Endodermal cell (in vitro differentiated cells): ENCODE measurements around the gene TPSB2. TPM values are rescaled to one million over a fixed set of nuclear protein-coding genes. Genes with fewer than 3 reads are reported as not detected.

ENCODE experiments used
- DNase-seq: peaks from one replicate; pipeline ENCODE4 v3.0.0-alpha.2; 2017
- H3K27ac ChIP-seq: 2 replicates; pipeline ENCODE4 v1.5.1; 2013; ENCODE audit warnings: mild to moderate bottlenecking, low read depth, low read length, moderate library complexity
- H3K27me3 ChIP-seq: 2 replicates; pipeline ENCODE4 v1.6.1; 2013; ENCODE audit warnings: mild to moderate bottlenecking, low read length, moderate library complexity; ENCODE audit not compliant: insufficient read depth, control insufficient read depth, poor library complexity, severe bottlenecking
- H3K36me3 ChIP-seq: 2 replicates; pipeline ENCODE4 v1.7.0; 2013; ENCODE audit warnings: mild to moderate bottlenecking, low read length, moderate library complexity; ENCODE audit not compliant: control insufficient read depth, insufficient read depth
- H3K4me1 ChIP-seq: one replicate; pipeline ENCODE4 v1.7.0; 2013; ENCODE audit warnings: low read length; ENCODE audit not compliant: control insufficient read depth, insufficient read depth
- H3K4me3 ChIP-seq: 2 replicates; pipeline ENCODE4 v1.5.1; 2013; ENCODE audit warnings: mild to moderate bottlenecking, low read length, moderate library complexity
- H3K9ac ChIP-seq: 2 replicates; pipeline ENCODE4 v1.6.1; 2013; ENCODE audit warnings: mild to moderate bottlenecking, low read length, moderate library complexity; ENCODE audit not compliant: poor library complexity, severe bottlenecking; ENCODE audit errors: extremely low read depth
- H3K9me3 ChIP-seq: 2 replicates; pipeline ENCODE4 v1.6.1; 2013; ENCODE audit warnings: mild to moderate bottlenecking, low read length, moderate library complexity; ENCODE audit not compliant: control insufficient read depth
- H3K27ac Mint-ChIP-seq: 2 replicates; pipeline ENCODE4 v1.8.0; 2020; ENCODE audit warnings: mixed read lengths
- H3K27me3 Mint-ChIP-seq: 2 replicates; pipeline ENCODE4 v1.8.0; 2021; ENCODE audit warnings: mild to moderate bottlenecking, mixed read lengths; ENCODE audit not compliant: insufficient read depth
- H3K36me3 Mint-ChIP-seq: 2 replicates; pipeline ENCODE4 v1.8.0; 2020; ENCODE audit warnings: low read depth, mixed read lengths
- H3K4me1 Mint-ChIP-seq: 2 replicates; pipeline ENCODE4 v1.8.0; 2020; ENCODE audit warnings: mixed read lengths
- H3K4me3 Mint-ChIP-seq: 2 replicates; pipeline ENCODE4 v1.8.0; 2020; ENCODE audit warnings: mild to moderate bottlenecking, moderate library complexity, mixed read lengths
- H3K9me3 Mint-ChIP-seq: 2 replicates; pipeline ENCODE4 v1.8.0; 2020; ENCODE audit warnings: mild to moderate bottlenecking, mixed read lengths
- WGBS, 2 experiments: methylation state at CpG; one replicate each; pipeline versions ENCODE4 v1.1.5 to v1.1.7; 2013; ENCODE audit warnings: missing lambda C conversion rate in 2 of 2, mixed read lengths in 1 of 2; ENCODE audit not compliant: insufficient coverage in 1 of 2, insufficient read length in 1 of 2; 5-methylcytosine and 5-hydroxymethylcytosine counted together
- total RNA-seq, 2 donors: library from RNA; stranded (reverse); fragmentation: NEBNext Ultra II Directional in 1 of 2; extraction: Animal tissue kit (Norgen Biotek cat#: 25700) in 1 of 2; gene quantifications; 2 replicates in 1 of 2; 3 replicates in 1 of 2; pipeline ENCODE4 v1.2.1, GENCODE V29; 2021
- TF ChIP-seq, protein P1 (sequence below): fragments of 200-600 bp; sonication (generic); conservative IDR thresholded peaks from 2 replicates; pipeline ENCODE4 v1.5.0; 2021; ENCODE audit warnings: antibody characterized with exemption, mild to moderate bottlenecking

The TPSB2 gene
- total RNA-seq, 2 donors from 2014 or later = not detected

DNA sequence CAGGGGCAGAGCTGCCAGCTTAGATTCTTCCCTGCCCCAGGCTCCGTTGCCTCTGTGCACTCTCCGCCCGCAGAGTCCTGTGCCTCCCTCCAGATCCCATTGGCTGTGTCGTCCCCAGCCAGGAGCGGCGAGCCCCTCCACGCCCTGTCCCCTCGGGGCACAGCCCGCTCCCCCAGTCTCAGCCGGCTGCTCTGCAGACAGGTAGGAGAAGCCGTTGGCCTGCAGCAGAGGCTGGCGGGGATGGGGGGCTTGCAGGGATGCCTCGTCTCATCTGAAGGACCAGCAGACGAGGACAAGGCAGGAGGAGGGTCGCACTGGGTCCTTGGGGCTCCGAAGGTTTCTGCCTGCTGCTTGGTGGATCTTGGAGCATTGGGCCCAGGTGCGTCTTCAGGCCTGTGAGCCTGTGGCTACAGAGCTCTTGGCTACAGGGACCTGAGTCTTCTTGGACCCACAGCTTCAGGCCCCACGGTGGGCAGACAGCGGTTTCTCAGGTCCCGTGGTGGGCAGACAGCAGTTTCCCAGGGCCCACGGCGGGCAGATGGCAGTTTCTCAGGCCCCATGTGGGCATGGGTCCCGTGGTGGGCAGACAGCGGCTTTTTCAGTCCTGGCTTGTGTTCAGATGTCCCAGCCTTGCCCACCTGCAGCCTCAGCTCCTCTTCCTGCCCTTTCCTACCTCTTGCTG is 10.9 kb downstream of the TPSB2 start:
- Histone ChIP-seq H3K36me3 (no peaks in the 10 kb centered on the region), H3K4me1 (no peaks in the 10 kb centered on the region), H3K27ac (no peak overlapping the region), H3K4me3 (no peak overlapping the region), H3K9ac (no peak overlapping the region), H3K27me3 (no peaks in the 10 kb centered on the region), H3K9me3 (no peaks in the 10 kb centered on the region)
- no peaks in the 10 kb centered on the region for H3K9me3 Mint-ChIP-seq
- no peaks in the 10 kb centered on the region for H3K27me3 Mint-ChIP-seq
- no peak overlapping the region for H3K27ac Mint-ChIP-seq
- H3K4me1 Mint-ChIP-seq = no peaks in the 10 kb centered on the region
- peaks cover 8% of the 10 kb centered on the region for H3K36me3 Mint-ChIP-seq
- no peak overlapping the region for H3K4me3 Mint-ChIP-seq
- WGBS, 2 experiments = 92 to 93% methylated on average over 11 to 24 of the region's 24 CpGs
- TF ChIP-seq, protein P1, sequence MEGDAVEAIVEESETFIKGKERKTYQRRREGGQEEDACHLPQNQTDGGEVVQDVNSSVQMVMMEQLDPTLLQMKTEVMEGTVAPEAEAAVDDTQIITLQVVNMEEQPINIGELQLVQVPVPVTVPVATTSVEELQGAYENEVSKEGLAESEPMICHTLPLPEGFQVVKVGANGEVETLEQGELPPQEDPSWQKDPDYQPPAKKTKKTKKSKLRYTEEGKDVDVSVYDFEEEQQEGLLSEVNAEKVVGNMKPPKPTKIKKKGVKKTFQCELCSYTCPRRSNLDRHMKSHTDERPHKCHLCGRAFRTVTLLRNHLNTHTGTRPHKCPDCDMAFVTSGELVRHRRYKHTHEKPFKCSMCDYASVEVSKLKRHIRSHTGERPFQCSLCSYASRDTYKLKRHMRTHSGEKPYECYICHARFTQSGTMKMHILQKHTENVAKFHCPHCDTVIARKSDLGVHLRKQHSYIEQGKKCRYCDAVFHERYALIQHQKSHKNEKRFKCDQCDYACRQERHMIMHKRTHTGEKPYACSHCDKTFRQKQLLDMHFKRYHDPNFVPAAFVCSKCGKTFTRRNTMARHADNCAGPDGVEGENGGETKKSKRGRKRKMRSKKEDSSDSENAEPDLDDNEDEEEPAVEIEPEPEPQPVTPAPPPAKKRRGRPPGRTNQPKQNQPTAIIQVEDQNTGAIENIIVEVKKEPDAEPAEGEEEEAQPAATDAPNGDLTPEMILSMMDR = no peak
- DNase-seq = no peak

DNA sequence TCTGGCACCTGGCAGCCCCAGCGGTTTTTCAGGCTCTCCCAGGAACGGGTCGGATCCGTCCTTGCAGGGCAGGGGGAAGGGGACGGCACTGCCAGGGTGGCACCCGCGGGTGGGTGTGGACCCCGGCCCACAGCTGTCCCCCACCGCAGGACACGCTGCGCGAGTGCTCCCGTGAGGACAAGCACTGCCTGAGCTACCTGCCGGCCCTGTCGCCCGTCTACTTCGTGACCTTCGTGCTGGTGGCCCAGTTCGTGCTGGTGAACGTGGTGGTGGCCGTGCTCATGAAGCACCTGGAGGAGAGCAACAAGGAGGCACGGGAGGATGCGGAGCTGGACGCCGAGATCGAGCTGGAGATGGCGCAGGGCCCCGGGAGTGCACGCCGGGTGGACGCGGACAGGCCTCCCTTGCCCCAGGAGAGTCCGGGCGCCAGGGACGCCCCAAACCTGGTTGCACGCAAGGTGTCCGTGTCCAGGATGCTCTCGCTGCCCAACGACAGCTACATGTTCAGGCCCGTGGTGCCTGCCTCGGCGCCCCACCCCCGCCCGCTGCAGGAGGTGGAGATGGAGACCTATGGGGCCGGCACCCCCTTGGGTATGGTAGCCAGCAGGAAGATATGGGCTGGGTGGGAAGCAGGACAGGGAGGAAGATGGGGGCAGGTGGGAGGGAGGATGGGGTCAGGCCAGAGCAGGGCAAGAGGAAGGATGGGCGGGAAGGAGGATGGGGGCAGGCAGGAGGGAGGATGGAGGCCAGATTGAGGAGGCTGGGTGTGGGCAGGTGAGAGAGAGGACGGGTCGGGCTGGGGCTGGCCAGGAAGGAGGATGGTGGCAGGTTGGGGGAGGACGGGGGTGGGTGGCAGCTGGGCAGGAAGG is 11.7 kb downstream of the TPSB2 start:
- Mint-ChIP-seq H3K9me3 (no peaks in the 10 kb centered on the region), H3K36me3 (peaks cover 8% of the 10 kb centered on the region), H3K27me3 (no peaks in the 10 kb centered on the region), H3K4me3 (no peak overlapping the region), H3K27ac (no peak overlapping the region), H3K4me1 (no peaks in the 10 kb centered on the region)
- Histone ChIP-seq H3K27me3 (no peaks in the 10 kb centered on the region), H3K4me1 (no peaks in the 10 kb centered on the region), H3K9ac (no peak overlapping the region), H3K36me3 (no peaks in the 10 kb centered on the region), H3K4me3 (no peak overlapping the region), H3K27ac (no peak overlapping the region), H3K9me3 (no peaks in the 10 kb centered on the region)
- 92 to 94% methylated on average over 33 to 48 of the region's 49 CpGs for WGBS, 2 experiments
- no peak for DNase-seq
- TF ChIP-seq, protein P1 = no peak

DNA sequence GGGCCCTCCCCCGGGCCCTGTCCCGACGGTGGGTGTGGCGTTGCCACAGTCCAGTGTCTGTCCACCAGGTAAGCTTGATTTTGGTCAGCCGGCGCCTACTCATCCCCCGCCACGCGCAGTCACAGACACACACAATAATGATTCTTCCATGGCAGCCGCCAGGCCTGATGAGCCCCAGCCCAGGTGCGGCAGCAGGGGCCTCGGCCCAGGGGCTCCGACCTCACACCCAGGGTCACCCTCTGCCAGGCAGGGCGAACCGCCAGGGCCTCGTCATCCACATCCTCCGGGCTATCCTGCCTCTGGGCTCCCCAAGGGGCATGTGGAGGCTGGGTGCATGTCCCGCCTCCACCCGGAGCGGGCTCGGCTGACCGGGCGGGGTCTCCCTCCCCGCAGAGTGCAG is 12.5 kb downstream of the TPSB2 start:
- Histone ChIP-seq H3K27ac (no peak overlapping the region), H3K9me3 (no peaks in the 10 kb centered on the region), H3K27me3 (no peaks in the 10 kb centered on the region), H3K4me1 (no peaks in the 10 kb centered on the region), H3K36me3 (no peaks in the 10 kb centered on the region), H3K9ac (no peak overlapping the region), H3K4me3 (no peak overlapping the region)
- no peaks in the 10 kb centered on the region for H3K9me3 Mint-ChIP-seq
- H3K36me3 Mint-ChIP-seq = peaks cover 8% of the 10 kb centered on the region
- no peaks in the 10 kb centered on the region for H3K4me1 Mint-ChIP-seq
- WGBS, 2 experiments = 95 to 97% methylated on average over 24 of the region's 24 CpGs
- TF ChIP-seq, protein P1 = no peak
- H3K27me3 Mint-ChIP-seq = no peaks in the 10 kb centered on the region
- no peak for DNase-seq
- H3K4me3 Mint-ChIP-seq = no peak overlapping the region
- no peak overlapping the region for H3K27ac Mint-ChIP-seq
